Stimulated activated CD4-positive, alpha-beta T cell treated with anti-CD3 and anti-CD28 coated beads, Interleukin-1b, Interleukin-23, amount 100 ng/mL, for 1 hour (primary cell): ENCODE measurements around the gene TOR3A.
A peak's percentile ranks its signal among the peaks of the same experiment; 100 is the strongest.
"Not testable (repeated sequence)": the region's sequence is repeated elsewhere in the genome, so short reads cannot be mapped to it uniquely, and the experiment has no call there.

Source experiments
- DNase-seq, 2 donors: peaks; one replicate each; pipeline ENCODE4 v3.0.0-alpha.2; 2020; ENCODE audit warnings: low read depth in 2 of 2

TOR3A gene

GRCh38 chr1:179081687-179082332 is at the start of gene TOR3A:
TOR3A (plus strand) TSS chr1:179082070; CDS start chr1:179082129, 59 bp downstream.
- peak; percentile 24 to 45 for DNase-seq

- no peak for DNase-seq
Observed at GRCh38 chr1:179034720-179035119, 47.1 kb upstream of the TOR3A start.

GRCh38 chr1:179036844-179037465 is 44.9 kb upstream of the TOR3A start:
- DNase-seq, result no peak

GRCh38 chr1:179038528-179039281 is 43.2 kb upstream of the TOR3A start:
- no peak for DNase-seq

GRCh38 chr1:179039502-179040174 is 42.2 kb upstream of the TOR3A start:
- not testable (repeated sequence) for DNase-seq

- not testable (repeated sequence) for DNase-seq
Observed at GRCh38 chr1:179040175-179040551, 41.7 kb upstream of the TOR3A start.

- no peak for DNase-seq
Observed at GRCh38 chr1:179042087-179042486, 39.8 kb upstream of the TOR3A start.

GRCh38 chr1:179042700-179043099 is 39.2 kb upstream of the TOR3A start:
- DNase-seq, result no peak

- no peak for DNase-seq
Observed at GRCh38 chr1:179043266-179043665, 38.6 kb upstream of the TOR3A start.

GRCh38 chr1:179043907-179044306 is 38.0 kb upstream of the TOR3A start:
- no peak for DNase-seq

- DNase-seq, result no peak
Observed at GRCh38 chr1:179046808-179047635, 34.8 kb upstream of the TOR3A start.

GRCh38 chr1:179047636-179047997 is 34.3 kb upstream of the TOR3A start:
- no peak for DNase-seq

GRCh38 chr1:179048339-179049124 is 33.3 kb upstream of the TOR3A start:
- DNase-seq, result no peak

- DNase-seq, result no peak
Observed at GRCh38 chr1:179052776-179053175, 29.1 kb upstream of the TOR3A start.

- DNase-seq, result no peak
Observed at GRCh38 chr1:179053486-179053885, 28.4 kb upstream of the TOR3A start.

- no peak for DNase-seq
Observed at GRCh38 chr1:179055937-179056336, 25.9 kb upstream of the TOR3A start.

GRCh38 chr1:179058487-179059483 is 23.1 kb upstream of the TOR3A start:
- no peak for DNase-seq

GRCh38 chr1:179061360-179062282 is 20.2 kb upstream of the TOR3A start:
- DNase-seq, result no peak
